GM19351 (cell line): ENCODE results near the gene TNFRSF21.
A peak's percentile ranks its signal among the peaks of the same experiment; 100 is the strongest.
"Not testable (repeated sequence)": the region's sequence is repeated elsewhere in the genome, so short reads cannot be mapped to it uniquely, and the experiment has no call there.

Experiments used
- ATAC-seq: cut with Tn5 transposase; IDR thresholded peaks from one replicate; pipeline ENCODE4 v1.9.1; 2021; ENCODE audit warnings: mild to moderate bottlenecking, moderate library complexity; ENCODE audit not compliant: unreplicated experiment

TNFRSF21 gene

GRCh38 chr6:47230579-47230978 lies 79.1 kb downstream of the TNFRSF21 start:
- ATAC-seq = no peak

GRCh38 chr6:47229255-47229654 lies 80.5 kb downstream of the TNFRSF21 start:
- no peak for ATAC-seq

- ATAC-seq = not testable (repeated sequence)
Measured at GRCh38 chr6:47228093-47228492, 81.6 kb downstream of the TNFRSF21 start.

- ATAC-seq = not testable (repeated sequence)
Measured at GRCh38 chr6:47223251-47223650, 86.5 kb downstream of the TNFRSF21 start.

GRCh38 chr6:47221565-47221964 lies 88.1 kb downstream of the TNFRSF21 start:
- ATAC-seq = no peak

GRCh38 chr6:47209632-47210031 lies 100.1 kb downstream of the TNFRSF21 start:
- ATAC-seq = no peak

- no peak for ATAC-seq
Measured at GRCh38 chr6:47207261-47207660, 102.4 kb downstream of the TNFRSF21 start.

GRCh38 chr6:47206626-47207025 lies 103.1 kb downstream of the TNFRSF21 start:
- ATAC-seq = no peak

- no peak for ATAC-seq
Measured at GRCh38 chr6:47203938-47204611, 105.6 kb downstream of the TNFRSF21 start.

- peak; percentile 87 for ATAC-seq
Measured at GRCh38 chr6:47203266-47203937, 106.3 kb downstream of the TNFRSF21 start.

- ATAC-seq = no peak
Measured at GRCh38 chr6:47202644-47203205, 107.0 kb downstream of the TNFRSF21 start.

- no peak for ATAC-seq
Measured at GRCh38 chr6:47200536-47201334, 109.0 kb downstream of the TNFRSF21 start.

- ATAC-seq = peak; percentile 47
Measured at GRCh38 chr6:47197682-47198640, 111.7 kb downstream of the TNFRSF21 start.

- no peak for ATAC-seq
Measured at GRCh38 chr6:47196113-47196512, 113.6 kb downstream of the TNFRSF21 start.

- no peak for ATAC-seq
Measured at GRCh38 chr6:47195011-47195650, 114.6 kb downstream of the TNFRSF21 start.

GRCh38 chr6:47188588-47189021 lies 121.1 kb downstream of the TNFRSF21 start:
- ATAC-seq = no peak

- no peak for ATAC-seq
Measured at GRCh38 chr6:47187893-47188587, 121.7 kb downstream of the TNFRSF21 start.

- no peak for ATAC-seq
Measured at GRCh38 chr6:47187113-47187512, 122.6 kb downstream of the TNFRSF21 start.

- no peak for ATAC-seq
Measured at GRCh38 chr6:47182291-47182957, 127.3 kb downstream of the TNFRSF21 start.
